A673 (cell line): Measurements from ENCODE around the gene NBEAL1. TPM values are rescaled to one million over a fixed set of nuclear protein-coding genes. Genes with fewer than 3 reads are reported as not detected.
"Not testable (repeated sequence)": the region's sequence is repeated elsewhere in the genome, so short reads cannot be mapped to it uniquely, and the experiment has no call there.

ENCODE experiments used
- BruUV-seq: library from RNA; stranded (reverse); fragments of 400-500 nt; replicated peaks from 2 replicates; lab custom pipeline; 2021; lab: Mats Ljungman, UMichigan
- CTCF ChIA-PET: fragments of 300-600 bp; sonication (Branson Sonifier 250); formaldehyde crosslinking; loops from one replicate; lab custom pipeline; 2022; ENCODE audit warnings: antibody characterized with exemption; lab: Charles Lee
- POLR2A ChIA-PET: fragments of 300-600 bp; sonication (Branson Sonifier 250); formaldehyde crosslinking; loops from one replicate; lab custom pipeline; 2022; ENCODE audit warnings: antibody characterized with exemption; ENCODE audit not compliant: low non-redundant PET; lab: Charles Lee
- DNase-seq: peaks from one replicate; pipeline ENCODE4 v3.0.0-alpha.2; 2015; ENCODE audit warnings: low spot score
- H3K27ac ChIP-seq: fragments of 200-600 bp; sonication (generic); 2 replicates; pipeline ENCODE4 v1.5.1; 2016; ENCODE audit warnings: mixed run types, low read depth, mild to moderate bottlenecking, mixed read lengths, antibody characterized with exemption, low read length; ENCODE audit not compliant: poor library complexity, severe bottlenecking
- H3K27me3 ChIP-seq: fragments of 200-600 bp; sonication (generic); replicated peaks from 2 replicates; pipeline ENCODE4 v1.6.1; 2017; ENCODE audit warnings: mixed run types, low read depth, mild to moderate bottlenecking, mixed read lengths, antibody characterized with exemption, low read length; ENCODE audit not compliant: insufficient read depth, poor library complexity
- H3K36me3 ChIP-seq: fragments of 200-600 bp; sonication (generic); 2 replicates; pipeline ENCODE4 v1.6.1; 2016; ENCODE audit warnings: mixed run types, mild to moderate bottlenecking, mixed read lengths, antibody characterized with exemption, low read length; ENCODE audit not compliant: insufficient read depth, poor library complexity, severe bottlenecking
- H3K4me1 ChIP-seq: fragments of 200-600 bp; sonication (generic); 2 replicates; pipeline ENCODE4 v1.6.1; 2017; ENCODE audit warnings: mixed run types, mild to moderate bottlenecking, mixed read lengths, antibody characterized with exemption, low read length; ENCODE audit not compliant: insufficient read depth, poor library complexity, severe bottlenecking
- H3K4me3 ChIP-seq: fragments of 200-600 bp; sonication (generic); 2 replicates; pipeline ENCODE4 v1.5.1; 2016; ENCODE audit warnings: low read depth, mixed run types, mild to moderate bottlenecking, mixed read lengths, low read length; ENCODE audit not compliant: poor library complexity, severe bottlenecking
- H3K9me3 ChIP-seq: fragments of 200-600 bp; sonication (generic); 2 replicates; pipeline ENCODE4 v1.6.1; 2016; ENCODE audit warnings: mixed run types, low read depth, mild to moderate bottlenecking, mixed read lengths, antibody characterized with exemption, low read length; ENCODE audit not compliant: poor library complexity, severe bottlenecking
- CTCF ChIP-seq: fragments of 300-800, 200-600 bp; sonication (generic); conservative IDR thresholded peaks from 2 replicates; pipeline ENCODE4 v1.5.1; 2017; ENCODE audit warnings: low read depth, mild to moderate bottlenecking, antibody characterized with exemption, low read length, moderate library complexity, mixed read lengths
- EZH2 ChIP-seq: fragments of 200-600 bp; sonication (generic); IDR thresholded peaks from 2 replicates; pipeline ENCODE4 v1.6.1; 2017; ENCODE audit warnings: borderline replicate concordance, low read depth, mild to moderate bottlenecking, mixed read lengths, antibody characterized with exemption, low read length; ENCODE audit not compliant: poor library complexity, severe bottlenecking
- intact Hi-C: fragments of 100-400 bp; cut with micrococcal nuclease; formaldehyde crosslinking; loops from one replicate; pipeline ENCODE4 v1.10.0; 2022; ENCODE audit not compliant: unreplicated experiment
- total RNA-seq: library from RNA; stranded (reverse); gene quantifications from 2 replicates; pipeline ENCODE4 v1.2.3, GENCODE V29; 2021

Gene NBEAL1
- total RNA-seq, 1 experiment from 2014 or later: 15.8 TPM

DNA sequence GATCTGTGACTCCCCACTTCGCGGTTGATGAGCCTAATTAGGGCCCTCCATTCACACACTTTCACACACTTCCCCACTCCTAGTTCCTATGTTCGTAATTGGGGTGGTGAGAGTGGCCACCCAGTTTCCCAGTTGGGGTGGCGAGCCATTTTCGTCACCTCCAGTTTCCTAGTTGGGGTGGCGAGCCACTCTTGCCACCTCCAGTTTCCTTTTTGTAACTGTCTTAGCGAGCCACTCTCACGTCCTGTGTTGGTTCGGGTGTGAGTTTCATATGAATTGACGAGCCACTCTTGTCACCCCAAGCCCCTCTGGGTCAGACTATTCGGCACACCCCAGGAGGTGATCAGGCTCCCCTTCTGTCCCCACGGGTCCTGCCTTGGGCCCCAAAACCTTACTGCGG is 238.1 kb downstream of the NBEAL1 start:
- BruUV-seq: no TSS peak
- ChIA-PET POLR2A (no interaction called here), CTCF (no interaction called here)
- Histone ChIP-seq H3K4me1 (no peaks in the 10 kb centered on the region), H3K27ac (no peak overlapping the region), H3K36me3 (peaks cover 17% of the 10 kb centered on the region), H3K9me3 (no peaks in the 10 kb centered on the region), H3K27me3 (no peaks in the 10 kb centered on the region), H3K4me3 (no peak overlapping the region)
- no peak for TF ChIP-seq CTCF
- no peak for TF ChIP-seq EZH2
- DNase-seq: no peak
- intact Hi-C loops: no loop called here

DNA sequence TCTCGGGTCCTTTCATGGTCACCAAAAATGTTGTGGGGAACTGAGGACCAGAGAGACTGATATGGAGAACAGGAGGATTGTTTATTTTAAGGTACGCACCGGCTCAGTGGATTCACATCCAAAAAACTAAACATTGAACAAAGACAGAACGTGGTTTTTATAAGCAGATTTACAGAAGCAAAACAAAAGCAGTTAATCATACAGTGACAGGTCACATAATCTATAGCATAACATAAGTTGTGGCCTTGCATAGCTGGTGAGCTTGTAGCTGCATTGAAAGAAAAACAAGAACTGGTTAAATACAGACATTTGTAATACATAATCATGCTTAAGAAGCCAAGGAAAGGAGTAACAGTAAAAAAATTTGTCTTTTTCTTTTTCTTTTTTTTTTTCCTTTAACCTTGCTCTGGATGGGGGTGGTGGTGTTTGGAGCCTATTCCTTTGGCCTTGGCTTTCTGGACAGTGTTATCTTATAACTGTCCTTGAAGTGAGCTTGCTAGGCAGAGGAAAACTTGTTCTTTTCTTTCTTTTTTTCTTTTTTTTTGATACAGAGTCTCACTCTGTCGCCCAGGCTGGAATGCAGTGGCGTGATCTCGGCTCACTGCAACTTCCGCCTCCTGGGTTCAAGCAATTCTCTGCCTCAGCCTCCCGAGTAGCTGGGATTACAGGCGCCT is 238.9 kb downstream of the NBEAL1 start:
- BruUV-seq, H3K4me1 ChIP-seq, POLR2A ChIA-PET, DNase-seq, H3K4me3 ChIP-seq, H3K9me3 ChIP-seq, H3K27me3 ChIP-seq, CTCF ChIA-PET, H3K27ac ChIP-seq, intact Hi-C loops: not testable (repeated sequence)
- H3K36me3 ChIP-seq: peaks cover 17% of the 10 kb centered on the region

DNA sequence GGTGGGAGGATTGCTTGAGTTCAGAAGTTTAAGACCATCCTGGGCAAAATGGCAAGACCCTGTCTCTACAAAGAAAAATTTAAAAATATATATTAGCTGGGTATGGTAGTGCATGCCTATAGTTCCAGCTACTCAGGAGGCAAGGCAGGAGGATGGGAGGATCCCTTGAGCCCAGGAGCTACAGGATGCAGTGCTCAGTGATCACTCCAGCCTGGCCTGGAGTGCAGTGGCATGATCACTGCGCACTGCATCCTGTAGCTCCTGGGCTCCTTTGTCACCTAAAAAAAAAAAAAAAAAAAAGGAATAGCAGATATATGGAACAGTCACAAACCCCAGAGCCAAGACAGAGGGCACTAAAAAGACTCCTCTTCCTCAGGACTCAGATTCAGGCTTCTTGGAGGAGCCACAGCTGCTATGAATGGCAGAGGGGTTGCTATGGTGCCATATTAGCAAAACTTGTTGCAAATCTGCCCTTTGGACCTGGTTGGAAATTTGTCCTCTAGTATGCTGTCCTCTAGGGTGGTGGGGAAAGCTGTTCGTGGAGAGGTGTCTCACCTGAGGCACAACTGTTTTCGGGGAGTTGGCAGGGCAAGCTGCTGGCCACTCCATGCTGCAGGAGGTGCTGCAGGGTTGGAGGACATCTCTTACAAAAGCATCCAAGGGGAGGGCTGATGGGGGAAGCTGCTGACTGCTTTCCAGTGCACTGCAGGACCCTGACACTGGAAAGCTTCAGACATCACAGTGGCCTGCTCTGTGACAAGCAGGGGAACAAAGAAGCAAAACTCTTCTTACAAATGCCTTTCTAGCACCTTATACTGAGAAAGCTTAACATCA is 246.9 kb downstream of the NBEAL1 start:
- intact Hi-C loops: loop anchor here (10.0 kb wide), 1 partner anchor 133 kb away; no protein-coding TSS in a partner anchor
- no TSS peak for BruUV-seq
- H3K27me3 ChIP-seq: no peaks in the 10 kb centered on the region
- no peaks in the 10 kb centered on the region for H3K4me1 ChIP-seq
- TF ChIP-seq CTCF (no peak), EZH2 (no peak)
- CTCF ChIA-PET: no interaction called here
- H3K9me3 ChIP-seq: no peaks in the 10 kb centered on the region
- no peak overlapping the region for H3K4me3 ChIP-seq
- no peak overlapping the region for H3K27ac ChIP-seq
- POLR2A ChIA-PET: no interaction called here
- peaks cover 4% of the 10 kb centered on the region for H3K36me3 ChIP-seq
- peak; percentile 6 for DNase-seq

Other genes starting within 250 kb of the NBEAL1 start
- gene ICA1L, start 143.1 kb upstream of the NBEAL1 start, total RNA-seq: 3.2 and 4.7 TPM in 2 replicates
- gene WDR12, start 103.2 kb upstream of the NBEAL1 start, total RNA-seq: 152 and 164 TPM in 2 replicates
- gene CARF, start 102.6 kb upstream of the NBEAL1 start, total RNA-seq: 5.1 and 7.1 TPM in 2 replicates
- 13.2 and 17.1 TPM in 2 replicates for gene CYP20A1, start 224.1 kb downstream of the NBEAL1 start, total RNA-seq